K562 (cell line): ENCODE measurements around the gene ASIC3. TPM values are rescaled to one million over a fixed set of nuclear protein-coding genes. Genes with fewer than 3 reads are reported as not detected.

Experiments
- ATAC-seq: fragments of 200-7000 bp; cut with Tn5 transposase; 3 replicates; pipeline ENCODE4 v1.9.1; 2020; ENCODE audit warnings: moderate library complexity
- BruUV-seq: library from RNA; stranded (reverse); fragments of 400-500 nt; replicated peaks from 2 replicates; lab custom pipeline; 2021; lab: Mats Ljungman, UMichigan
- CTCF ChIA-PET: fragments of 300-600 bp; formaldehyde crosslinking; extraction: SDS; loops from one replicate; lab custom pipeline; 2021; ENCODE audit warnings: low intra/inter-chr PET ratio; lab: Yijun Ruan, JAX
- POLR2A ChIA-PET: fragments of 300-600, 350-650 bp; sonication (Branson Sonifier 250); formaldehyde crosslinking; extraction: SDS; loops from one replicate; lab custom pipeline; 2021; ENCODE audit warnings: antibody characterized with exemption, inconsistent platforms; lab: Yijun Ruan, JAX
- DNase-seq, 4 experiments: peaks; one replicate each; pipeline versions ENCODE4 v3.0.0 to v3.0.0-alpha.2; 2011 to 2018; ENCODE audit warnings: low spot score in 3 of 4, mixed read lengths in 3 of 4; ENCODE audit errors: extremely low read depth in 1 of 4
- FAIRE-seq: peaks from 2 replicates; lab custom pipeline; 2011; peaks lifted over from hg19 to GRCh38; lab: Jason Lieb, UNC
- H2AFZ ChIP-seq: 2 replicates; pipeline ENCODE4 v1.6.0; 2011; ENCODE audit warnings: low read depth, low read length, control low read depth, inconsistent platforms
- H3K27ac ChIP-seq: fragments of 200-600 bp; 3 replicates; pipeline ENCODE4 v1.8.0; 2011; ENCODE audit warnings: low read depth, mild to moderate bottlenecking, control low read depth, inconsistent platforms, low read length, moderate library complexity, mixed read lengths; ENCODE audit errors: extremely low read depth
- H3K27me3 ChIP-seq, 2 experiments: fragments of 300-600 bp in 1 of 2; 2 replicates in 1 of 2; 3 replicates in 1 of 2; pipeline versions ENCODE4 v1.6.0 to v1.8.0; 2011; ENCODE audit warnings: inconsistent platforms in 2 of 2, low read length in 2 of 2, mild to moderate bottlenecking in 1 of 2, mixed read lengths in 1 of 2, moderate library complexity in 1 of 2; ENCODE audit not compliant: control insufficient read depth in 2 of 2, insufficient read depth in 2 of 2
- H3K36me3 ChIP-seq: fragments of 300-600 bp; 3 replicates; pipeline ENCODE4 v1.8.0; 2011; ENCODE audit warnings: mild to moderate bottlenecking, low read length, inconsistent platforms; ENCODE audit not compliant: control insufficient read depth, insufficient read depth
- H3K4me1 ChIP-seq, 2 experiments: fragments of 200-600 bp in 1 of 2; replicated peaks in 1 of 2; 2 replicates in 1 of 2; 3 replicates in 1 of 2; pipeline versions ENCODE4 v1.5.1 to v1.8.0; 2011; ENCODE audit warnings: inconsistent platforms in 2 of 2, low read length in 2 of 2, mild to moderate bottlenecking in 1 of 2, mixed read lengths in 1 of 2, moderate library complexity in 1 of 2; ENCODE audit not compliant: control insufficient read depth in 2 of 2, insufficient read depth in 2 of 2
- H3K4me2 ChIP-seq: 2 replicates; pipeline ENCODE4 v1.6.1; 2011; ENCODE audit warnings: low read length, control low read depth, inconsistent platforms, mixed read lengths; ENCODE audit not compliant: insufficient read depth
- H3K4me3 ChIP-seq: fragments of 200-600 bp; sonication (generic), shearing (Covaris generic); 2 replicates; pipeline ENCODE4 v1.5.1; 2016; ENCODE audit warnings: control low read depth, inconsistent platforms
- H3K79me2 ChIP-seq: fragments of 200-600 bp; 3 replicates; pipeline ENCODE4 v1.8.0; 2011; ENCODE audit warnings: low read length, inconsistent platforms; ENCODE audit not compliant: control insufficient read depth, insufficient read depth
- H3K9ac ChIP-seq, 2 experiments: 2 replicates each; pipeline versions ENCODE4 v1.6.0 to v1.6.1; 2011; ENCODE audit warnings: low read depth in 2 of 2, low read length in 2 of 2, control low read depth in 1 of 2, inconsistent platforms in 1 of 2, mild to moderate bottlenecking in 1 of 2, mixed read lengths in 1 of 2; ENCODE audit not compliant: insufficient read depth in 1 of 2
- H3K9me1 ChIP-seq: one replicate; pipeline ENCODE4 v1.6.0; 2011; ENCODE audit warnings: inconsistent platforms, mild to moderate bottlenecking, low read length, moderate library complexity; ENCODE audit not compliant: control insufficient read depth, insufficient read depth
- H3K9me3 ChIP-seq: replicated peaks from 2 replicates; pipeline ENCODE4 v1.5.1; 2011; ENCODE audit warnings: low read depth, low read length, inconsistent platforms; ENCODE audit not compliant: control insufficient read depth, insufficient read depth
- H4K20me1 ChIP-seq: replicated peaks from 2 replicates; pipeline ENCODE4 v1.6.1; 2011; ENCODE audit warnings: low read length, inconsistent platforms, mixed read lengths; ENCODE audit not compliant: control insufficient read depth, insufficient read depth
- CC2D1A ChIP-seq: fragments of 450-650 bp; IDR thresholded peaks from 2 replicates; pipeline ENCODE4 v1.6.1; 2017; ENCODE audit warnings: mild to moderate bottlenecking
- EGR1 ChIP-seq: fragments of 450-650 bp; conservative IDR thresholded peaks from 2 replicates; pipeline ENCODE4 v1.6.1; 2017; ENCODE audit warnings: mild to moderate bottlenecking
- HBP1 ChIP-seq: fragments of 450-650 bp; formaldehyde crosslinking; IDR thresholded peaks from 2 replicates; pipeline ENCODE4 v1.4.0; 2022; ENCODE audit warnings: missing genetic modification characterization
- HDAC8 ChIP-seq: fragments of 450-650 bp; IDR thresholded peaks from 2 replicates; pipeline ENCODE4 v1.6.1; 2016; ENCODE audit warnings: mild to moderate bottlenecking, missing genetic modification characterization, moderate library complexity, missing compliant biosample characterization
- PCBP1 ChIP-seq: fragments of 200-400 bp; formaldehyde crosslinking; IDR thresholded peaks from 2 replicates; pipeline ENCODE4 v1.6.1; 2018; ENCODE audit warnings: mild to moderate bottlenecking, low read depth, low read length; ENCODE audit not compliant: poor library complexity, severe bottlenecking
- ZBTB26 ChIP-seq: fragments of 450-650 bp; formaldehyde crosslinking; IDR thresholded peaks from 2 replicates; pipeline ENCODE4 v1.4.0; 2022; ENCODE audit warnings: missing genetic modification characterization
- WGBS: fragments of 100-300 bp; shearing (Covaris generic); methylation state at CpG from one replicate; pipeline ENCODE4 v1.1.6; 2016; ENCODE audit warnings: low coverage, mixed read lengths; ENCODE audit not compliant: insufficient coverage; ENCODE audit errors: missing lambda C conversion rate; 5-methylcytosine and 5-hydroxymethylcytosine counted together
- in situ Hi-C: fragments of 300-500 bp; cut with MboI; formaldehyde crosslinking; loops from 4 replicates; pipeline ENCODE4 v1.15.0; 2018; ENCODE audit warnings: inconsistent platforms, mixed read lengths
- intact Hi-C: fragments of 100-400 bp; cut with micrococcal nuclease; formaldehyde crosslinking; loops from 2 replicates; pipeline ENCODE4 v1.14.2; 2022
- polyA plus RNA-seq, 8 experiments: library from polyadenylated mRNA; depleted of rRNA in 4 of 8; stranded (reverse) in 5 of 8; unstranded in 3 of 8; fragments of >200 nt; fragmentation: Nextera tagmentation in 2 of 8; fragmentation: Illumina TruSeq in 1 of 8; extraction: Ambion mirVana in 2 of 8; extraction: Trizol in 1 of 8; gene quantifications; 2 replicates each; pipeline versions ENCODE4 v1.2.1 to v1.2.3, GENCODE V29; 2011 to 2014; ENCODE audit warnings: inconsistent platforms in 1 of 8, missing spikeins in 1 of 8
- total RNA-seq, 7 experiments: library from RNA; depleted of rRNA in 6 of 7; stranded (reverse); fragments of >200 nt in 6 of 7; fragmentation: Illumina TruSeq in 2 of 7; extraction: Trizol in 2 of 7; gene quantifications; 2 replicates each; pipeline versions ENCODE4 v1.2.1 to v1.2.3, GENCODE V29; 2011 to 2021; ENCODE audit warnings: low replicate concordance in 1 of 7

Gene ASIC3
- total and polyA plus RNA-seq, 9 of the 15 experiments (the other 6 are each of a cell fraction or from before 2014, with no cell fraction given), result 0.11 to 5.0 (median 0.87) TPM

- Histone ChIP-seq H3K4me2 (no peak overlapping the region), H3K9me1 (no peaks in the 10 kb centered on the region), H3K9ac (no peak overlapping the region; a peak in 1 of 4 replicates), H3K4me1 (peaks cover 34 to 62% of the 10 kb centered on the region in 2 experiments), H3K4me3 (no peak overlapping the region), H3K36me3 (no peaks in the 10 kb centered on the region), H3K9me3 (no peaks in the 10 kb centered on the region), H3K27me3 (no peaks in the 10 kb centered on the region), H2AFZ (no peak overlapping the region), H3K79me2 (no peaks in the 10 kb centered on the region), H3K27ac (no peak overlapping the region), H4K20me1 (peaks cover 5% of the 10 kb centered on the region; the same call in 1 of the 2 replicates)
- DNase-seq, result no peak
- ChIA-PET CTCF (no interaction called here), POLR2A (interaction anchor here (0.9 kb wide), 2 partner anchors 14 to 15 kb away, joined by 3 to 5 read pairs; no protein-coding TSS in a partner anchor)
- no peak for ATAC-seq
- FAIRE-seq, result no peak
- no TSS peak for BruUV-seq
- WGBS, result 71% methylated on average over 3 of the region's 5 CpGs
- TF ChIP-seq EGR1 (peak; percentile 95), ZBTB26 (0 out of 2 replicates have a peak, but pooled peaks have one; percentile 16), HDAC8 (no peak), CC2D1A (no peak), HBP1 (0 out of 2 replicates have a peak, but pooled peaks have one; percentile 36), PCBP1 (peak; percentile 27)
- intact Hi-C loops (loop anchor here (10.0 kb wide), 1 partner anchor 685 kb away; no protein-coding TSS in a partner anchor), in situ Hi-C loops (no loop called here)
These were observed 48.7 kb upstream of the ASIC3 start for GRCh38 chr7:150999497-151000230.
